Esophagus squamous epithelium (tissue), 5 donors: Measurements from ENCODE around the gene MT1F. TPM values are rescaled to one million over a fixed set of nuclear protein-coding genes. Genes with fewer than 3 reads are reported as not detected.
A peak's percentile ranks its signal among the peaks of the same experiment; 100 is the strongest.

ENCODE experiments used
- DNase-seq: peaks from one replicate; lab custom pipeline; 2025; lab: John Stamatoyannopoulos, UW
- H3K27ac ChIP-seq, 4 donors: fragments of 200-600 bp; sonication (generic); one replicate each; pipeline ENCODE4 v1.5.1; 2016 to 2019; ENCODE audit warnings: mild to moderate bottlenecking in 1 of 4
- H3K27me3 ChIP-seq, 4 donors: fragments of 200-600 bp; sonication (generic); 1 replicate in 3 of 4; 2 replicates in 1 of 4; pipeline versions ENCODE4 v1.5.1 to v1.6.0; 2017 to 2021; ENCODE audit warnings: antibody characterized with exemption in 1 of 4
- H3K36me3 ChIP-seq, 3 donors: fragments of 200-600 bp; sonication (generic); one replicate each; pipeline ENCODE4 v1.5.1; 2016 to 2019
- H3K4me1 ChIP-seq, 3 donors: fragments of 200-600 bp; sonication (generic); one replicate each; pipeline ENCODE4 v1.5.1; 2017 to 2019
- H3K4me3 ChIP-seq, 4 donors: fragments of 200-600 bp; sonication (generic); 1 replicate in 3 of 4; 2 replicates in 1 of 4; pipeline ENCODE4 v1.5.1; 2016 to 2019; ENCODE audit warnings: mild to moderate bottlenecking in 2 of 4, moderate library complexity in 1 of 4
- H3K9me3 ChIP-seq, 3 donors: fragments of 200-600 bp; sonication (generic); one replicate each; pipeline ENCODE4 v1.5.1; 2016 to 2019
- POLR2A ChIP-seq, 4 donors: fragments of 450-650 bp; IDR thresholded peaks; one replicate each; pipeline ENCODE4 v1.6.1; 2017; ENCODE audit warnings: antibody characterized with exemption in 4 of 4, mild to moderate bottlenecking in 4 of 4, moderate library complexity in 3 of 4
- WGBS, 2 donors: methylation state at CpG; one replicate each; pipeline ENCODE4 v1.1.5; 2018; 5-methylcytosine and 5-hydroxymethylcytosine counted together
- intact Hi-C: fragments of 100-400 bp; cut with DNase I; formaldehyde crosslinking; loops from one replicate; pipeline ENCODE4 v1.15.0; 2022
- total RNA-seq, 4 donors: library from RNA; depleted of rRNA; stranded (reverse); fragments of >200 nt; gene quantifications; one replicate each; pipeline ENCODE4 v1.1.0, GENCODE V29; 2016
- TF ChIP-seq, protein P1 (sequence below), 6 experiments: fragments of 450-650 bp in 4 of 6; fragments of 200-600 bp in 2 of 6; sonication (generic) in 2 of 6; IDR thresholded peaks; one replicate each; pipeline ENCODE4 v1.5.1; 2016 to 2019; ENCODE audit warnings: antibody characterized with exemption in 6 of 6, mild to moderate bottlenecking in 4 of 6, moderate library complexity in 4 of 6
- donor health status: DM: yes; HTN: yes; CAD: no.

The MT1F gene
- total RNA-seq, 4 donors from 2014 or later = 2.8 to 4.2 (median 2.9) TPM; not detected in 1

- DNase-seq = no peak
- Histone ChIP-seq H3K27ac (peak overlapping the region; percentile 82 to 95 (median 90)), H3K4me3 (peak overlapping the region in 3 of 4 donors; percentile 59 to 66 (median 66)), H3K9me3 (no peaks in the 10 kb centered on the region), H3K4me1 (peaks cover 39 to 69% (median 49%) of the 10 kb centered on the region in 3 donors), H3K27me3 (no peaks in the 10 kb centered on the region), H3K36me3 (no peaks in the 10 kb centered on the region)
- intact Hi-C loops = no loop called here
- TF ChIP-seq, protein P1, sequence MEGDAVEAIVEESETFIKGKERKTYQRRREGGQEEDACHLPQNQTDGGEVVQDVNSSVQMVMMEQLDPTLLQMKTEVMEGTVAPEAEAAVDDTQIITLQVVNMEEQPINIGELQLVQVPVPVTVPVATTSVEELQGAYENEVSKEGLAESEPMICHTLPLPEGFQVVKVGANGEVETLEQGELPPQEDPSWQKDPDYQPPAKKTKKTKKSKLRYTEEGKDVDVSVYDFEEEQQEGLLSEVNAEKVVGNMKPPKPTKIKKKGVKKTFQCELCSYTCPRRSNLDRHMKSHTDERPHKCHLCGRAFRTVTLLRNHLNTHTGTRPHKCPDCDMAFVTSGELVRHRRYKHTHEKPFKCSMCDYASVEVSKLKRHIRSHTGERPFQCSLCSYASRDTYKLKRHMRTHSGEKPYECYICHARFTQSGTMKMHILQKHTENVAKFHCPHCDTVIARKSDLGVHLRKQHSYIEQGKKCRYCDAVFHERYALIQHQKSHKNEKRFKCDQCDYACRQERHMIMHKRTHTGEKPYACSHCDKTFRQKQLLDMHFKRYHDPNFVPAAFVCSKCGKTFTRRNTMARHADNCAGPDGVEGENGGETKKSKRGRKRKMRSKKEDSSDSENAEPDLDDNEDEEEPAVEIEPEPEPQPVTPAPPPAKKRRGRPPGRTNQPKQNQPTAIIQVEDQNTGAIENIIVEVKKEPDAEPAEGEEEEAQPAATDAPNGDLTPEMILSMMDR (IDR thresholded peaks at IDR 0.05) = no peak
- TF ChIP-seq POLR2A (IDR thresholded peaks at IDR 0.05) = peak in 2 of 4 donors; percentile 30 to 44
- 4 to 10% methylated on average over 9 to 10 of the region's 10 CpGs for WGBS, 2 donors
These were observed 47.6 kb upstream of the MT1F start for GRCh38 chr16:56610017-56610608.

DNA sequence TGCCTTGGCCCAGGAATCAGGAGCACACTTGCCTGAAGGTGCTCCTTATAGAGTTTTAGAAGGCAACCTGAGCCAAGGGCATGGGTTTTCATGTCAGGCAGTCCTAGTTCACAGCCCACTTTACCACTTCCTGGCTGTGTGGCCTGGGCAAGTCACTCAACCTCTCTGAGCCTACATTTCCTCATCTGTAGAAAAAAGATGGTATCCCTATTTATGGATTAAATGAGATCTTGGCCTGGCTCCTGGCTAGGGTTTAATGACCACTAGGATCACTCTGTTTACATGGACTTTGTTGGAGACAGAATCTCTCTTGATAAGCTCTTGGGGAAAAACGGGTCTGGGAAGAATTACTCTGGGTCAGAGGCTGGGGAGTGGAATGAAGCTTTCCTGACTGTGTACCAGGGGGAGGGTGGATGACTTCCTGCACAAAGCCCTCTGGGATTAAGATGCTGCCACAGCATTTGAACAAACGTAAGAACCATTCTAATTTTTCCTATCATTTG is 47.1 kb upstream of the MT1F start:
- H3K27me3 ChIP-seq = no peaks in the 10 kb centered on the region
- H3K9me3 ChIP-seq = no peaks in the 10 kb centered on the region
- peak overlapping the region in 3 of 4 donors; percentile 59 to 66 (median 66) for H3K4me3 ChIP-seq
- intact Hi-C loops = no loop called here
- H3K36me3 ChIP-seq = no peaks in the 10 kb centered on the region
- H3K4me1 ChIP-seq = peaks cover 35 to 65% (median 46%) of the 10 kb centered on the region in 3 donors
- TF ChIP-seq, protein P1 (IDR thresholded peaks at IDR 0.05) = no peak
- TF ChIP-seq POLR2A (IDR thresholded peaks at IDR 0.05) = no peak
- 41 to 43% methylated on average over 2 of the region's 2 CpGs for WGBS, 2 donors
- peak overlapping the region; percentile 82 to 95 (median 90) for H3K27ac ChIP-seq
- DNase-seq = no peak

DNA sequence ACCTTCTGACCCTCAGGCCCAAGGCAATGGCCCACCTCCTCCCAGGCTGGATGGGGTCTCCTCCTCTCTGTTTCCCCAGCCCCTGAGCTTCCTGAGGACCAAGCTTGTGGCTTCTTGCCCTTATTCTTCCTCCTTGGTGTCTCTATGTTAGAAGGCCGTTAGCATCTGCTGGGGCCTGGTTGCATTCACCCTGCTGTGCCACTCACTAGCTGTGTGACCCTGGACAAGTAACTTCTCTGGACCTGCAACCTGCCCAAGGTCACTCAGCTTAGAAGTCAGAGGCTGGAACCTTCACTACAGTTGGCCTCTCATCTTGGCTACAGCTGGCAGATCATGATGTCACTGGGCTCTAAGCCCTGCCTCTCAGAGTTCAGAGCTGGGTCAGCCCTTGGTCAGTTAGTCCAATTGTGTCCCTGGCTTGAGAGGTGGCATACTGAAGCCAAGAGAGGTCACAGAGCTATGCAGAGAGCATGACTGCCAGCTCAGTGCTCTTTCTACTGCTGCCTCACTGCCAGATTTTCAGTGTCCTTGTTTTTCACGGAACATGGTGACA is 46.4 kb upstream of the MT1F start:
- no peak for DNase-seq
- Histone ChIP-seq H3K36me3 (no peaks in the 10 kb centered on the region), H3K27ac (peak overlapping the region; percentile 82 to 95 (median 90)), H3K27me3 (no peaks in the 10 kb centered on the region), H3K9me3 (no peaks in the 10 kb centered on the region), H3K4me1 (peaks cover 28 to 58% (median 40%) of the 10 kb centered on the region in 3 donors), H3K4me3 (no peak overlapping the region)
- intact Hi-C loops = no loop called here
- TF ChIP-seq POLR2A (IDR thresholded peaks at IDR 0.05) = no peak
- TF ChIP-seq, protein P1 (IDR thresholded peaks at IDR 0.05) = no peak
- WGBS, 2 donors = 62 to 86% methylated on average over 1 to 2 of the region's 2 CpGs

- DNase-seq = no peak
- Histone ChIP-seq H3K4me1 (peaks cover 22 to 58% (median 30%) of the 10 kb centered on the region in 3 donors), H3K27me3 (peaks cover 0 to 17% (median 0%) of the 10 kb centered on the region in 4 donors), H3K4me3 (no peak overlapping the region), H3K9me3 (no peaks in the 10 kb centered on the region), H3K36me3 (no peaks in the 10 kb centered on the region), H3K27ac (no peak overlapping the region)
- intact Hi-C loops = no loop called here
- no peak for TF ChIP-seq POLR2A (IDR thresholded peaks at IDR 0.05)
- TF ChIP-seq, protein P1 (IDR thresholded peaks at IDR 0.05) = no peak
These were observed 44.1 kb upstream of the MT1F start for GRCh38 chr16:56613706-56614105.

DNA sequence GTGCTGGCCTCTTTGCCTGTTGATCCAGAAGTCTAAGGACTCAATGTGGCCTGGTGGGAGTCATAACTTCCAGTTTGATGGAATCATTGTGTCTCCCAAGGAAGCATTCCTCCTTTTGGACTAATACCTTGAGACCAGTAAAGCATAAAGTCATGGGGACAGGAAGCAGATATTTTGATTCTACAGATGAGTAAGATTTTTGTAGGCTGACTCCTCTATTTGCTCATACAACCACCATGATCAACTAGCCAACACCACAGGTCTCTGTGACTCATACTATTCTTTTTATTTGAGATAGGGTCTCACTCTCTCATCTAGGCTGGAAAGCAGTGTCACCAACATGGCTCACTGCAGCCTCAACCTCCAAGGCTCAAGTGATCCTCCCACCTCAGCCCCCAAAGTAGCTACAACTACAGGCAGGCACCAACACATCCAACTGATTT is 43.2 kb upstream of the MT1F start:
- no peak for TF ChIP-seq POLR2A (IDR thresholded peaks at IDR 0.05)
- TF ChIP-seq, protein P1 (IDR thresholded peaks at IDR 0.05) = no peak

More for the DNA sequence above, 43.2 kb upstream of the MT1F start:
- Histone ChIP-seq H3K9me3 (no peaks in the 10 kb centered on the region), H3K4me1 (peaks cover 22 to 50% (median 26%) of the 10 kb centered on the region in 3 donors), H3K4me3 (no peak overlapping the region), H3K36me3 (no peaks in the 10 kb centered on the region), H3K27me3 (peaks cover 0 to 19% (median 0%) of the 10 kb centered on the region in 4 donors), H3K27ac (no peak overlapping the region)
- intact Hi-C loops = no loop called here
- DNase-seq = no peak
